Heart left ventricle (tissue), 13 donors: ENCODE measurements around the gene SLC45A3.
"Not testable (repeated sequence)": the region's sequence is repeated elsewhere in the genome, so short reads cannot be mapped to it uniquely, and the experiment has no call there.

ENCODE experiments used
- POLR2A ChIP-seq, 2 donors: fragments of 450-650 bp; IDR thresholded peaks; one replicate each; pipeline ENCODE4 v1.6.1; 2017; ENCODE audit warnings: antibody characterized with exemption in 2 of 2, mild to moderate bottlenecking in 2 of 2, moderate library complexity in 2 of 2
- TF ChIP-seq, protein P1 (sequence below), 12 donors: fragments of 200-600 bp; sonication (generic) in 4 of 12; IDR thresholded peaks; one replicate each; pipeline versions ENCODE4 v1.5.0 to v1.8.0; 2018 to 2022; ENCODE audit warnings: antibody characterized with exemption in 12 of 12, mild to moderate bottlenecking in 5 of 12
- donor health status: ischemic (EF 13 %, LVEDD 7.1; RV severe dilation, severe dysfunction).
- donor health status: DM: no; HTN: yes; CAD: no.
- donor health status: DM: no; HTN: no; CAD: no.
- donor health status: ischemic (EF 25% LVEDD 6.9; RV normal size, moderate dysfunction).
- donor health status: ischemic (EF 25% LVEDD 5.7; RV mildly dilated, moderate dysfunction).
- donor health status: ischemic (EF 35%, LVEDD 5.7; RV mildly dilated, moderate dysfunction).
- donor health status: nonischemic (EF 11% LVEDD 7.7; RV severe dilation, severe dysfunction).
- donor health status: DM: yes; HTN: yes; CAD: no.
- donor health status: PGD.
- donor health status: ischemic (EF 29% LVEDD 5.4; RV normal size, mild dysfunction).
- donor health status: nonischemic (EF 23%, LVEDD 6.1; RV moderate dilation, normal function).

DNA sequence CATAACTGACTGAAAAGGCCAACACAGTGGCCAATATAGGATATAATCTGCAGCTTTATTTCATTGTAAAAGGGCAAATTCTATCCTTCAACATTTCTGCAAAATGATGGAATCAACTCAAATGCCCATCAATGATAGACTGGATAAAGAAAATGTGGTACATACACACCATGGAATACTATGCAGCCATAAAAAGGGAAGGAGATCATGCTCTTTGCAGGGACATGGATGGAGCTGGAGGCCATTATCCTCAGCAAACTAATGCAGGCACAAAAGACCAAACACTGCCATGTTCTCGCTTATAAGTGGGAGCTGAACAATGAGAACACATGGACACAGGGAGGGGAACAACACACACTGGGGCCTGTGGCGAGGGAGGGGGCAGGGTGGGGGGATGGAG, 40.4 kb upstream of the SLC45A3 start:
- TF ChIP-seq POLR2A (IDR thresholded peaks at IDR 0.05), result not testable (repeated sequence)
- TF ChIP-seq, protein P1, sequence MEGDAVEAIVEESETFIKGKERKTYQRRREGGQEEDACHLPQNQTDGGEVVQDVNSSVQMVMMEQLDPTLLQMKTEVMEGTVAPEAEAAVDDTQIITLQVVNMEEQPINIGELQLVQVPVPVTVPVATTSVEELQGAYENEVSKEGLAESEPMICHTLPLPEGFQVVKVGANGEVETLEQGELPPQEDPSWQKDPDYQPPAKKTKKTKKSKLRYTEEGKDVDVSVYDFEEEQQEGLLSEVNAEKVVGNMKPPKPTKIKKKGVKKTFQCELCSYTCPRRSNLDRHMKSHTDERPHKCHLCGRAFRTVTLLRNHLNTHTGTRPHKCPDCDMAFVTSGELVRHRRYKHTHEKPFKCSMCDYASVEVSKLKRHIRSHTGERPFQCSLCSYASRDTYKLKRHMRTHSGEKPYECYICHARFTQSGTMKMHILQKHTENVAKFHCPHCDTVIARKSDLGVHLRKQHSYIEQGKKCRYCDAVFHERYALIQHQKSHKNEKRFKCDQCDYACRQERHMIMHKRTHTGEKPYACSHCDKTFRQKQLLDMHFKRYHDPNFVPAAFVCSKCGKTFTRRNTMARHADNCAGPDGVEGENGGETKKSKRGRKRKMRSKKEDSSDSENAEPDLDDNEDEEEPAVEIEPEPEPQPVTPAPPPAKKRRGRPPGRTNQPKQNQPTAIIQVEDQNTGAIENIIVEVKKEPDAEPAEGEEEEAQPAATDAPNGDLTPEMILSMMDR (IDR thresholded peaks at IDR 0.05), result not testable (repeated sequence)
